GM18858 (cell line): ENCODE data around the gene MND1.
"Not testable (repeated sequence)": the region's sequence is repeated elsewhere in the genome, so short reads cannot be mapped to it uniquely, and the experiment has no call there.

Experiments
- ATAC-seq: cut with Tn5 transposase; IDR thresholded peaks from one replicate; pipeline ENCODE4 v1.9.1; 2021; ENCODE audit not compliant: unreplicated experiment

The MND1 gene

DNA sequence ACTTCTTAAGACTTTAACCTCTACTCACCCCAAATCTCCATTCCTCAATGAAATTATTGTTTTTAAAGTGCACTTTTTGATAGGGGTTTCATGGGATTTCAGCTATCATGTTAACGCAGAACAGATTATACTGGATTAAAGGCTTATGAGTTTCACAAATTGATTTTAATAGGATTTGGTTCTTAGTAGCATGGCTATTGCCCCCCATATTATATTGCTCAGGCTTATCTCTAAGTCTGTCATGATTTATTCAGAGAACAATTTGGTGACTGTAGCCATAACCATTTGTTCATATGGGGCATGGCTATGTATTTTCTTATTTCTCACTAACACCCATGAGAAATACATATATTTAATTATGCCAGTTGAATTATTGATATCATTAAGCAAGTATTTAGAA lies 57.0 kb downstream of the MND1 start:
- ATAC-seq, result no peak

DNA sequence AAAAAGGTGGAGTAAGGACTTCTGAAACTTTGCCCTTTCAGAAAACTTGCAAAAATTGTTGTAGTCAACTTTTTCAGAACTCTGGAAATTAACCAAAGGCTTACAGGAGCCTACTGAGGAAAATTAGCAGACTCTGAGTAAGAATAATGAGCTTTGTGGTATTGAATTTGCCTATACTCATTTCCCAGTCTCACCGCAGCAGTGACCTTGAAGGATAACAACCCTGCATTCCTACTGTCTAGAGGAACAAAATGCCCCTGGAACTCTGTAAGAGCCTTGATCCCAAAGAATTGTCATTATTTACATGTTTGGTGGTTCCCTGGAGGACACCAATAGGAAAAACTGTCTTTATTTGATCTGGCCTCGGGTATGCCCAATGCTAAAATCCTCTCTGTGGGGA lies 57.9 kb downstream of the MND1 start:
- ATAC-seq, result no peak

DNA sequence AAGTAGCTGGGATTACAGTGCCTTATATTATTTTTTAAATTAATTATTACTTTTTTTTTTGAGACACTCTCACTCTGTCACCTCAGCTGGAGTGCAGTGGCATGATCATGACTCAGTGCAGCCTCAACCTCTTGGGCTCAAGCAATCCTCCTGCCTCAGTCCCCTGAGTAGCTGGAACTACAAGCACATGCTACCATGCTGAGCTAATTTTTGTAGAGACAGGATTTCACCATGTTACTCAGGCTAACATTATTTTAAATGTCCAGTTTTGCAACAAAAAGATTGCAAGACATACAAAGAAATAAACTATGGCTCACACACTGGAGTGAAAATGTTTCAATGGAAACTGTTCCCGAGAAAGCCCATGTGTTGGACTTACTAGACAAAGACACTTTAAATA lies 59.2 kb downstream of the MND1 start:
- ATAC-seq, result no peak

DNA sequence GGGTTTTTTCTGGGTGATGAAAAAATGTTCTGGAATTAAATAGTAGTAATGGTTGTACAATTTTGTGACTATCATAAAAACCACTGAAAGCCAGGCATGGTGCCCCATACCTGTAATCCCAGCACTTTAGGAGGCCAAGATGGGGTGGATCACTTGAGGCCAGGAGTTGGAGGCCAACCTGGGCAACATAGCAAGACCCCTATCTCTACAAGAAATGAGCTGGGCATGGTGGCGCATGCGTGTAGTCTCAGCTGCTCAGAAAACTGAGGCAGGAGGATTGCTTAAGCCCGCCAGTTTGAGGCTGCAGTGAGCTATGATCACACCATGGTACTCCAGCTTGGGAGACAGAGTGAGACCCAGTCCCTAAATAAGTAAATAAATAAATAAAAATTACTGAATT lies 63.4 kb downstream of the MND1 start:
- ATAC-seq, result no peak

DNA sequence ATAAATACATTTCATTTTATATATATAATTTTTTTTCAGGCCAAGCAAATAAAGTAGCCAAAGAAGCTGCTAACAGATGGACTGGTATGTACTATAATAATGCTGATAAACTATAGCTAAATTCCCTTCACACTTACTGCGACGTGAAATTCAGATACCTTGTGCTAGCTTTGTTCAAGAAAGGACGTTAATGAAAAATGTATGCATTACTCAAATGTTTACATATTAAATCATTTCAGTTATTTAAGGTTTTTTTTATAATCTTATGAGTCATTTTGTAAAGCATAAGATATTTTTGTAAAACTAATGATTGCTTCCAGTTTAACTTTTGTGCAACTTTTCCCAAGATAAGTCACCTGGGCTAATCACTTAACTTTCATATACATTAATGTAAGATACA lies 64.4 kb downstream of the MND1 start:
- no peak for ATAC-seq

DNA sequence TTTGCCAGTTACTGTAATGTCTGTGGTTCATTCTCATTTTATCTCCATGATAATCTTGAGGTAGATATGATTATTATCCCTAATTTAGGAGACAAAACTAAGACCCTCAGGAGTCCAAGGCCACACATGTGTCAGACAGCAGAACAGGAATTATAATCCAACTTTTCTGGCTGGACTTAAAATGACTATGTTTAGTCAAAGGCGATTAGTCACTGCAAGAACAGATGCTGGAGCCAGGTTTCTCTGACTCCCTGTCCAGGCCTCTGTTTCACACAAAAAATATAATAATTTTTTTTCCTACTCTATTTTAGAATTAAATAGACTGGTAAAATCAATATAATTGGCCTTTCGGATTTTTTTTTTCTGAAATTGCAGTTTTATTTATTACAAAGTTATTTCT lies 64.9 kb downstream of the MND1 start:
- no peak for ATAC-seq

DNA sequence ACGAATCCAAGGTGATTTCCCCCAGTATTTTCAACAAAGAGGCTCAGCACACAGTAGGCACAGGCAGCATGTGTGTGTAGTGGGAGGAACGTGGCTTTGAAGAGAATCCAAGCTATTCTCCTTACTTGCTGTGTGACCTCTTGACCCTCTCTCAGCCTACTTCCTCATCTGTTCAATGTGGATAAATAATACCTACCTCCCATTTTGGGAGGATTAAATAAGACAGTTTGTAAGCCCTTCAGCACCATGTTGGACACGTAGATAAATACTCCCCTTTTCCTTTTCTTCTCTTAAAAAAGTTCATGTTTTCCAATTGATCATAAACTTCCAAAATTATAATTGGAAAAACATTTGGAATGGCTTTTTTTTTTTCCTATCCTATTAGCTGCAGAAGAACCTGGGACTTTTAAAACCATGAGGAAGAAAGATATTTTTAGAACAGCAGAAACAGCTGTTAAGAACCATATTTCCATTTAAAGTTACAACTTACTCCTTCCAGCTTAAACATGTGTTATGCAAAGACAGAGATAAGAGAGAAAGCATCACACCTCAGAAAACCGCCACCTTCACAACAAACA lies 65.5 kb downstream of the MND1 start:
- ATAC-seq, result no peak

DNA sequence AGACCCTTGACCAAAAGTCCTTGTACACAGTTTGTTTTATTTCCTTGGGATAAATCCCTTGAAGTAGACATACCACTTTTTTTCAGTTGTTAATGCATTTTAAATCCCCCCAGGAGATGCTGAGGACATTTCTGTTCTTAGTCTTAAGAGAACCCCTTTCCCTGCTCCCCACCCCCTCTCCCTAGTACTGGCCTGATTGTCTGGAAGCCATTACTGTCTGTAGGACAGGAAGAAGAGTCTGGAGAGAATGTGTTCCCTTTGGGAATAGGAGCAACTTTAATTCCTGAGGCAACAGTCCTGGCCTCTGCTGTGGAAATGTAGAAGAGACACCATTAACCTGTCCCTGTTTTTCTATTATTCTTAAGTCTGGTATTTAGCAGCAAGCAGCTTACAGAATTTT lies 69.4 kb downstream of the MND1 start:
- no peak for ATAC-seq

DNA sequence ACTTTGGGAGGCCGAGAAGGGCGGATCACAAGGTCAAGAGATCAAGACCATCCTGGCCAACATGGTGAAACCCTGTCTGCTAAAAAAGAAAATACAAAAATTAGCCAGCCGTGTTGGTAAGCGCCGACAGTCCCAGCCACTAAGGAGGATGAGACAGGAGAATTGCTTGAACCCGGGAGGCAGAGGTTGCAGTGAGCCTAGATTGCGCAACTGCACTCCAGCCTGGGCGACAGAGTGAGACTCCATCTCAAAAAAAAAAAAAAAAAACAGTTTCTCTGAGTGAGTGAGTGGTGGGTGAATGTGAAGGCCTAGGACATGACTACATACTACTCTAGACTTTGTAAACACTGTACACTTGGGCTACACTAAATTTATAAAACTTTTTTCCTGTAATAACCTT lies 72.0 kb downstream of the MND1 start:
- ATAC-seq, result not testable (repeated sequence)

DNA sequence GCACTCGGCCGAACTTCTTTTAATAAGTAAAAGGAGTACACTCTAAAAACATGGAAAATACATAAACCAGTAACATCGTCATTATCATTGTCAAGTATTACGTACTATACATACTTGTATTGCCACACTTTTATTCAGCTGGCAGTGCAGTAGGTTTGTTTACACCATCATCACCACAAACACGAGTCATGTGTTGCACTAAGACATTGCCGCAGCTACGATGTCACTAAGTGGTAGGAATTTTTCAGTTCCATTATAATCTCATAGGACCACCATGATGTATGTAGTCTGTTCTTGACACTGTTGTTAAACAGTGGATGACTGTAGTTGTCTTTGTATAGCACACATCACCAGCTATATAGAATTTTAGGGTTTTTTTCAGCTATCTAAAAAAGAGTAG lies 73.6 kb downstream of the MND1 start:
- no peak for ATAC-seq

DNA sequence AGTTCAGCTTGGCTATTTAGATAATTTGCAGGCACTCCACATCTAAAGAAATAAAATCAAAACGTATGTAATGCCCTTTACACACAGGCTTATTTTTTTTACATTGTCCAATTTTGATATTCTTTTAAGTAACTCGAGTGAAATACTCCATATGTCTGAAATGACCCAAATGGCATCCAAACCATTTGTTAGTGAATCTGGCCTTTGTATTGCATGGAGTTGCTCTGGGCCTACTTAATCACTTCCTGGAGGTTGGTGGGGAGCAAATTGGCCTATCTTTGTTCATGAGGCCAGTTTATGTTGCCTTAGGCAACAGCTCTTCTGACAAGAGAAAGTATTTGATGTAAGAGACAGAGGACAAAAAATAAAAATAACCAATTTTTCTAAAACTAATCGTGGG lies 74.1 kb downstream of the MND1 start:
- ATAC-seq, result no peak

DNA sequence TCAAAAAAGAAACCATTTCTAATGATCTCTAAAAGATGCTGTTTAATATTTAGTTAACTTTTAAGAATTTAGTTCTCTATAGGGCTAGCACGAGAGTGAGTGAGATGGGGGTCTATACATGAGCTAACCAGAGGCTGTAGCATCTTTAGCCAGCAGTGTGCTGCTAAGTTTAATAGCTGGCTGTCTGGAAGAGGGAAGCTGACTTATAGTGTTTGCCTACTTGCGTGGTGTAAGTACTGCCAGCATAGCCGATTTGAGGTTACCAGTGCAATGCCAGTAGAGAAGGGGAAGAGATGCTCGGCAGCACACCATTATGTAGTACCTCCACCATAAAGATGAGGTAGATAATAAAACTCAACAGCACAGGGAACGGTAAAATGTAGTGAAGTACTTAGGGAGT lies 74.5 kb downstream of the MND1 start:
- no peak for ATAC-seq

DNA sequence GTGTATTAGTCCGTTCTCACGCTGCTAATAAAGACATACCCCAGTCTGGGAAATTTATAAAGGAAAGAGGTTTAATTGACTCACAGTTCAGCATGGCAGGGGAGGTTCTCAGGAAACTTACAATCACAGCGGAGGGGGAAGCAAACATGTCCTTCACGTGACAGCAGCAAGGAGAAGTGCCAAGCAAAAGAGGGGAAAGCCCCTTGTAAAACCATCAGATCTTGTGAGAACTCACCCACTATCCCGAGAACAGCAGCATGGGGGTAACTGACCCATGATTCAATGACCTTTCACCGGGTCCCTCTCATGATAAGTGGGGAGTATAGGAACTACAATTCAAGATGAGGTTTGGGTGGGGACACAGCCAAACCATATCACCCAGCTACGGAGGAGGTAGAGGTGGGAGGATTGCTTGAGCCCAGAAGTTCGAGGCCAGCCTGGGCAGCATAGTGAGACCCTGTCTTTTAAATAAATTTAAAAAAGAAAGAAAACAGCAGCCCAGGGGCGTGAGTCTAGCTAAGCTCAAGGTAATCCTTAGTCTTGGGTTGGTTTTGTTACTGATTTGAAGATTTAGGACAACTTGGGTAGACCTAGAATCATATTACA lies 75.3 kb downstream of the MND1 start:
- no peak for ATAC-seq

DNA sequence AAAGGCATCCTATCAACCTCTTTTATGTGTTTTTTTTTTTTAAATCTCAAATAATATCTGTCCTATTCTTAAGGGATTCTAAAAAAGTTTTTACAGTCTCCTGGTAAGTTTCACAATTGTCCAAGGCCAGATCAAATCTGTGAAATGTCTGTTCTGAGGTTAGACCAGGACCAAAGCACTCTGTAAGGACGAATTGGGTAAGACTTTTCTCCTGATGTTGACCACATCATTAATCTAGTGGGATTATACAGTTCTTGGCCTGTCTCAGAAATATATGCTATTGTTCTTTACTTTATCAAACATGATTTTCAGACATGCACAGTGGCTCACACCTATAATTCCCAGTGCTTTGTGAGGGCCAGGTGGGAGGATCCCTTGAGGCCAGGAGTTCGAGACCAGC lies 75.9 kb downstream of the MND1 start:
- no peak for ATAC-seq

DNA sequence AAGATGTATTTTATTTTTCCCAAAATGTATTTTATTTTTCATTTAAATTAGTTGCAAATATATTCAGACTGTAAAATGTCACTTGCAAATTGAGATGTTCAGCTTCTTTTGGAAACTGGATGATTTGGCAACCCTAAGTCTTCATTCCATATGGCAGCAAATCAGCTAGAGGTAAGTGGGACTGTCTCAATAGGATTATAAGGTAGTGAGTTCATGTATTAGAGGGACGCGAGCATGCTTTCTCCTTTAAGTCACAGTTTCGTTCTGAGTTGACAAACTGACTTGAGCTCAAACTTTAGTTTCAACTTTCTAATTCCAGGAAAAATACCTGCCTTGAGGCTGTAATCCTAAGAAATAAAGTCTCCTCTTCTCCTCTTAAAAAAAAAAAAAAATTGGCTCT lies 77.5 kb downstream of the MND1 start:
- ATAC-seq, result peak; percentile 68

DNA sequence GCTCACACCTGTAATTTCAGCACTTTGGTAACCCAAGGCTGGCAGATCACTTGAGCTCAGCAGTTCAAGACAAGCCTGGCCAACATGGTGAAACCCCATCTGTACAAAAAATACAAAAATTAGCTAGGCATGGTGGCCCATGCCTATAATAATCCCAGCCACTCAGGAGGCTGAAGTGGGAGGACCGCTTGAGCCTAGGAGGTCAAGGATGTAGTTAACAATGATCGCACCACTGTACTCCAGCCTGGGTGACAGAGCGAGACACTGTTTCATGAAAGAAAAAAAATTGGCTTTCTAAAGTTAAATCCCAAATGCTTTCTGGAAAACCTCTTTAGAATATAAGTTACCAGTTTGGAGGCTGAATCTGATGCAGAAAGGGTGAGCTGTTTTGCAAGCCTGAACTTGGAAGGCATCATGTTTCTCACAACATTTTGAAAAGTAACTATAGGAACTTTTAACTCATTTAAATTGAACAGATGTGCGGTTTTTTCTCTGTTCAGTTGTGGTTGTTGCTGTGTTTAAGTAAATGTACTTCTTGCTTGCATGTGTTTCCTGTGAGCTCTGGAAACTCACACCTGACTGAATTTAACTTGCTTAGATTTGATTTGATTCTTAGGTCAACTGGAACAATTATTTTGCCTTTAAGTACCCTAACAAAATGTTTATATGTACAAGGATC lies 81.9 kb downstream of the MND1 start:
- no peak for ATAC-seq

DNA sequence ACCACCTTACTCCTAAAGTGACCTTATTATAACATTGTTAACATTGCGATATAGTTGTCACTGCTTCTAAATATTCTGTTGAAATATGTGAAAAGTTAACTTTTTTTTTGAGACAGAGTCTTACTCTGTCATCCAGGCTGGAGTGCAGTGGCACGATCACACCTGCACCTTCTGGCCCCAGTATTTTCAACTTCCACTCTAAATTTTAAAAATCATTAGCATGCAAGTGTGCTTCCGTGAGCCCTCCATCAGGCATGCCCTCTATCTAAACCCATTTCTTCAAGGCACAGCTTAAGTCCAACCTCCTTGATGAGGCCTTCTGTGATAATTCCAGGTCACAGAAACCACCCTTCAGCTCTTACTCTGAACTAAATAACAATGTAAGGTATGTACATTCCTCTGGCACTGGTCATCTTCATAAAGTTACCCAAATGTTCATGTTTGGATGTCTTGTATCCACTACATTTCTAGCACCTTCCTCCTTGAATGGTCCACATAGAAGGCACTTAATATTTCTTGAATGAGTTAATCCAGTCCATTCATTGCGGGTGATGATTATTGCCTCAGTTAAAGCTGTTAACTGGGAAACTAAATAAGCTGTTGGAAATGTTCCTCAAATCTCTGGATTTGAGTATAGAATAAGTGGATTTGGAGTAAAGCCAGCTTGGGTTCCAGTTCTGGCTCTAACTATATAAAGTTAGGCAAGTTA lies 83.0 kb downstream of the MND1 start:
- no peak for ATAC-seq

DNA sequence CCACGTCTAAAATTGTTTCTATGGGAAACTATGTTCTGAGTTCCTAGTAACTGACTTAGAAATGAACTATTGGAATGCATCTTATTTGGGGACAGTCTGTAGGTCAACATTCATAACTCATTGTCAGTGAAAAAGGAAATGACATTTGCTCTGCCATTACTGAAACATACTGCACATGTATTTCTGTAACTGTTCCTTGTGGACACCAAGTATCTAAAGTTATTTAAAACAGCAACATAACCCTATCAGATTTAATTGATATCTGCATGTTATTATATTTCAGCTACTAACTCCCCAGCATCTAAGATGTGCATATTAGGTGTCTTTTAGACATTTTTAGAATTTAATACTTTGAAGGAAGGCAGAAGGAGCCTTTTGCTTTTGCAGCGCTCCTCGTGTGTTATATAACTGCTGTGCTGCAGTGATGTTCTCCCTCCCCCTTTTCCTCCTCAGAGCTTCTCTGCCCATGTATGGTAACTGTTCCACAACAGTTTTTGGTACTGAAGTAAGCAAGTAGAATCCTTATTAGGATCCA lies 84.5 kb downstream of the MND1 start:
- no peak for ATAC-seq

DNA sequence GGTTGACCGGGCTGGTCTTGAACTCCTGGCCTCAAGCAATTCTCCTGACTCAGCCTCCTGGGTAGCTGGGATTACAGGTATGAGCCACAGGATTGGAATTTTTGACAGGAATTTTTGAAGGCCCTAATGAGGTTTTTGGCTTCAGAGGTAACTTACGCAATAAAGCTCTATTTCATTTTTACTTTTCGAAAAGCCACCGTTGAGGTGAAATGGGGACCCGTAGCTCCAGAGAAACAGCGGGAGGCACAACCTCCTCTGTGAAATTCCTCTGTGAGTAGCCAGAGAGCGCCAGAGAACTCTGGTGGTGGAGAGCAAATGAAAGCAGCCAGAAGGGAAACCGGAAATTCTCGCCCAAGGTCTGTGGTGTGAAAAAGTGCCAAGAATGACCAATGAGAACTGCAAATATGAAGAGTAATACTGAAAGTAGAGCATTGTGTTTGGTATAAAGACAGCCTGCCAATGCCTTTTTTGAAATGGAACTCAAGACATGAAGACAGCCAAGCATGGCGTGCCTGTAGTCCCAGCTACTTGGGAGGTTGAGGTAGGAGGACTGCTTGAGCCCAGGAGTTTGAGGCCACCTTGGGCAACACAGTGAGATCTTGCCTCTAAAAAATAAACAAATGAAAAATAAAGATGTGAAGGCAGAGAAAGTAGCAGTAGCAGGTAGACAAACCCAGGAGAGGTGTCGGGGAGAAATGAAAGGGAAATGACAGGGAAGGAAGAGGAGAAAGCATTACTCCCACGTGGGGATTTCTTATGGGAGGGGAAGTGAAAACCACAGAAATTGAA lies 88.7 kb downstream of the MND1 start:
- ATAC-seq, result peak; percentile 96

DNA sequence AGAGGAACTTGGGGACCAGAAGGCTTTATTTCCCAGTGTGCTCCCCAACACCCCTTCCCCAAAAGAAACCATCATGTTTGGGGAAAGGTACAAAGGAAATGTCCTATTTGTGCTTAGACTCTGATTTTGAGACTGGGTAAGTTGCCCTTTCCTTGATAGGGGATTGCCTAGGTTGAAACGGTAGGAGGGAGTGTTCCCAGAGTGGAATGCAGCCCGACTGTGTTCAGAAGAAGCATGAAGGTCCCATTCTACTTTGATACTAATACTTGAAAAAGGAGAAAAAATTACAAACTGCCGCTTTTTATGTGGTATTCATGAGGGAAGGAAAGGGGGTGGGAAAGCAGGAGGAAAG lies 89.2 kb downstream of the MND1 start:
- no peak for ATAC-seq

DNA sequence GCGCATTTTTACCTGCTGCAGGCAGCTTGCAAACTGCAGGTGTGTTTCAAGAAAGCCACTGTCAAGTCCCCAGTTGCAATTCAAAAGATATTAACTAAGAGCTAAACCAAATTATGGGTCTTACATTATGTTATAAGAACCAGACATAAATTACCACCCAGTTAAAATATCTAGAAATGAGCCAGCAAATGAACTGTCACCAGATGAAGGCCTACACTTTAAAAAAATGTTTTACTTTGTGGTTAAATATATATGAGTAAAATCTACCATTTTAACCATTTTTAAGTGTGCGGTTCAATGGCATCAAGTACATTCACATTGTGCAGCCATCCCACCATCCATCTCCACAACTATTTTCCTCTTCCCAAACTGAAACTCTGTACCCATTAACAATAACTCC lies 89.7 kb downstream of the MND1 start:
- ATAC-seq, result no peak
